NB4 (cell line): ENCODE results near the gene ZNF322.

Experiments
- DNase-seq: peaks from one replicate; pipeline ENCODE4 v3.0.0; 2010; ENCODE audit warnings: low read depth
- H3K4me3 ChIP-seq: one replicate; pipeline ENCODE4 v1.5.1; 2011; ENCODE audit warnings: mild to moderate bottlenecking, low read depth, low read length, moderate library complexity
- MYC ChIP-seq: IDR thresholded peaks from 2 replicates; pipeline ENCODE4 v1.6.1; 2011; ENCODE audit warnings: low read depth, low read length
- POLR2A ChIP-seq: IDR thresholded peaks from 2 replicates; pipeline ENCODE4 v1.6.1; 2011; ENCODE audit warnings: mild to moderate bottlenecking; ENCODE audit not compliant: insufficient read length; ENCODE audit errors: extremely low read depth
- TF ChIP-seq, protein P1 (sequence below): IDR thresholded peaks from 2 replicates; pipeline ENCODE4 v1.6.1; 2011; ENCODE audit warnings: low read depth, low read length
- TF ChIP-seq, protein P2 (sequence below): IDR thresholded peaks from one replicate; pipeline ENCODE4 v1.5.1; 2012; ENCODE audit warnings: low read depth, low read length

Gene ZNF322

DNA sequence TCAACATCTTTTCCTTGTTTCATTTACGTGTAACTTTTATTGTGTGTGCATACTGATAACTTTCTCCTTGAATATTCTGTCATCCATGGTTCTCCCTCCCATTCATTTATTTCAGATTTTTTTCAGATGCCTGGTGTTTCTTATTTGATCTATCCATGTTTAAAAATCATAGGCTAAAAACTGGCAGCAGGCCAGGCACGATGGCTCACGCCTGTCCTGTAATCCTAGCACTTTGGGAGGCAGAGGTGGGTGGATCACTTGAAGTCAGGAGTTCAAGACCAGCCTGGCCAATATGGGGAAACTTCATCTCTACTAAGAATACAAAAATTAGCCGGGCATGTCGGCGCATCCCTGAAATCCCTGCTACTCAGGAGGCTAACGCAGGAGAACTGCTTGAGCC, 31.7 kb downstream of the ZNF322 start:
- no peak for DNase-seq
- TF ChIP-seq, protein P1, sequence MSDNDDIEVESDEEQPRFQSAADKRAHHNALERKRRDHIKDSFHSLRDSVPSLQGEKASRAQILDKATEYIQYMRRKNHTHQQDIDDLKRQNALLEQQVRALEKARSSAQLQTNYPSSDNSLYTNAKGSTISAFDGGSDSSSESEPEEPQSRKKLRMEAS, result no peak
- no peak for TF ChIP-seq POLR2A
- no peak for TF ChIP-seq MYC
- TF ChIP-seq, protein P2, sequence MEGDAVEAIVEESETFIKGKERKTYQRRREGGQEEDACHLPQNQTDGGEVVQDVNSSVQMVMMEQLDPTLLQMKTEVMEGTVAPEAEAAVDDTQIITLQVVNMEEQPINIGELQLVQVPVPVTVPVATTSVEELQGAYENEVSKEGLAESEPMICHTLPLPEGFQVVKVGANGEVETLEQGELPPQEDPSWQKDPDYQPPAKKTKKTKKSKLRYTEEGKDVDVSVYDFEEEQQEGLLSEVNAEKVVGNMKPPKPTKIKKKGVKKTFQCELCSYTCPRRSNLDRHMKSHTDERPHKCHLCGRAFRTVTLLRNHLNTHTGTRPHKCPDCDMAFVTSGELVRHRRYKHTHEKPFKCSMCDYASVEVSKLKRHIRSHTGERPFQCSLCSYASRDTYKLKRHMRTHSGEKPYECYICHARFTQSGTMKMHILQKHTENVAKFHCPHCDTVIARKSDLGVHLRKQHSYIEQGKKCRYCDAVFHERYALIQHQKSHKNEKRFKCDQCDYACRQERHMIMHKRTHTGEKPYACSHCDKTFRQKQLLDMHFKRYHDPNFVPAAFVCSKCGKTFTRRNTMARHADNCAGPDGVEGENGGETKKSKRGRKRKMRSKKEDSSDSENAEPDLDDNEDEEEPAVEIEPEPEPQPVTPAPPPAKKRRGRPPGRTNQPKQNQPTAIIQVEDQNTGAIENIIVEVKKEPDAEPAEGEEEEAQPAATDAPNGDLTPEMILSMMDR, result no peak
- no peak overlapping the region for H3K4me3 ChIP-seq

DNA sequence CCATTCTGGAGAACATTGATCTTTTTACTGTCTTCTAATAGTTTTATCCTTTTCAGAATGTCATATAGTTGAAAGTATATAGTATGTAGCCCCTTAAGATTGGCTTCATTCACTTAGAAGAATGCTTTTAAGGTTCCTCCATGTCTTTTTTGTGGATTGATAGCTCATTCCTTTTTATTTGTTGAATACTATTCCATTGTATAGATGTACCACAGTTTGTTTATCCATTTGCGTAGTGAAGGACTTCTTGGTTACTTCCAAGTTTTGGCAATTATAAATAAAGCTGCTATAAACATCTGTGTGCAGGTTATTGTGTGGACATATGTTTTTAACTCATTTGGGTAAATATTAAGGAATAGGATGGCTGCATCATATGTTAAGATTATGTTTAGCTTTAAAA, 35.0 kb downstream of the ZNF322 start:
- no peak for DNase-seq
- TF ChIP-seq MYC, result no peak
- TF ChIP-seq, protein P2, result no peak
- TF ChIP-seq, protein P1, result no peak
- TF ChIP-seq POLR2A, result no peak
- no peak overlapping the region for H3K4me3 ChIP-seq

DNA sequence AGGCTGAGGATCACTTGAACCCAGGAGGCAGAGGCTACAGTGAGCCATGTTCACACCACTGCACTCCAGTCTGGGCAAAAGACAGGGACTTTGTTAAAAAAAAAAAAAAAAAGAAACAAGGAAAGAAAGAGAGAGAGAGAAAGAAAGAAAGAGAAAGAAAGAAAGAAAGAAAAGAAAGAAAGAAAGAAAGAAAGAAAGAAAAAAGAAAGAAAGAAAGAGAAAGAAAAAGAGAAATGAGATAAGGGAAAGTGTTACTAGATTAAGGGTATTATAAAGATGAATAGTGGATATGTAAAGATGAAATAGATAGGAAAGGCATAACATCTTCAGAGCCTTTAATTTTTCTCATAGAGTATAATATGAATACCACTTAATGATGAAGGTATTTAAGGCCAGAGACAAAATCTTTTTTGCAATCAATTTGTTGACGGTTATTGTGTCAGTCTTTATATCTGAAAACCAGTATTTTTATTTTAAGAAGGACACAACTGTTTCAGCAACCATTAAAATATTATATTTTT, 36.1 kb downstream of the ZNF322 start:
- TF ChIP-seq POLR2A (no peak), MYC (no peak)
- TF ChIP-seq, protein P2, result no peak
- no peak for DNase-seq
- no peak overlapping the region for H3K4me3 ChIP-seq

DNA sequence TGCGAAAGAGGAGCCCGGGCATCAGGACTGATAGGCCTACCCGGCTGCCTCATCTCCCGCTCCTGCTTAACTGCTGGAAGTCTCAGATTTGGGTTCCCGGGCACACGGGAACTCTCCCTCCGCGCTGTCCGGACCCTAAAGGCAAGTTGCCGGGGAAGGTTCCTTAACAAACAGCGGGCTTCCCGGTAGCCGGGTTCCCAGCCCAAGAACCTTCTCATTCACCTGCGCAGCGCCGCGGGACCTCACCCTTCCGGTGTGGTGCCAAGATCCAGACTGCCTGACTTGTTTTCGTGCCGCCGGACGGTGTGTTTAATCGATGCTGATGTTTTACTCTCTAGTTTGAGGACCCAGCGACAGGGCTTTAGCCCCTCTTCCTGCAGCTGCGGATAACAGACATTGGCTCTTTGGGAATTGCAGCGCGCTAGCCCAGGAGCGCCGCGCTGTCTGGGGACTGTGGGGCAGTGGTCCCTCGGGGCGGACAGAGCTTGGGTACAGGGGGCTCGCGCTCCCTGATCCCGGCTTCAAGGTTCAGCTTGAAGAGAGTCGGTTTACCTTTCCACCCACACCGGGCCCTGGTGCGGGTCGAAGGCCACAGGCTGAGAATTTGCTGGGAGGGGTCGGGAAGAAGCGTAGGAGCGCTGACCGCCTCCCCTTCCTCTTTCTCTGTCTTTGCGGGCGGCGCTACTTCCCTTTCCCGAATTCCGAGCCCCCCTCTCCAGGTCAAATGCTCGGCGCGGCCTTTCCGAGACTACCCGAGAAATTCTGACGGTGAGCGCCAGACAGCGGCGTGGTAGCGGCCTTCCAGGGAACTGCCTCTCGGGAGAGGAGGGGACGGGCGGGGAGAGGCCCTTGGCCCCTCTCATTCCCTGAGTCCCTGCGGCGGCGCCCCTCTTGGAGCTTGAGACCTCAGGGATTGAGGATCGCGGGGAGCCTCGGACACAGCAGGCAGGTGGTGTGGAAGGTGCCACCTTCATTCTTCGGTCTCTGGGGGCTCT, 45.6 kb downstream of the ZNF322 start:
- TF ChIP-seq, protein P1, result no peak
- TF ChIP-seq POLR2A, result no peak
- TF ChIP-seq MYC, result no peak
- TF ChIP-seq, protein P2, result no peak
- DNase-seq, result no peak
- no peak overlapping the region for H3K4me3 ChIP-seq

DNA sequence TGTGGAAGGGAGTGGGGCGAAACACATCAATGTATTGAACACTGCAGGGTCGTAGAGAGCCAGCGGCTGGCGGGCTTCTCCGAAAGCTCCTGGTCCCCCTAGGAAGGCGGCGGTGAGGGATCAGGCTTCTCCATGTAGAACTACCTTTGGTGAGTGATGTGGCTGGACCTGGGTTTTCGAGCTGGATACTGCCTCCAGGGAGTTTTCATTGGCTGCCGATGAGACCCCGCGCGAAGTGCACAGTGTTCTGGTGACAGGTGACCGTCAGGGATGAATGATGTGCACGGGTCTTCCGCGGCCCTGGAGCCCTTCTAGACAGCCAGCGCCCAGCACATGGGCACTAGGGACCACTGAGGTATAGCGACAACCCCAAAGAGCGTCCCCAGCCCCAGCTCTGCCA, 46.3 kb downstream of the ZNF322 start:
- DNase-seq, result no peak
- TF ChIP-seq MYC (no peak), POLR2A (no peak)
- TF ChIP-seq, protein P2, result no peak
- TF ChIP-seq, protein P1, result no peak
- no peak overlapping the region for H3K4me3 ChIP-seq
